Lower lobe of right lung (tissue), 2 donors: ENCODE data around the gene TGM6. TPM values are rescaled to one million over a fixed set of nuclear protein-coding genes. Genes with fewer than 3 reads are reported as not detected.

ENCODE experiments used
- ATAC-seq, 2 donors: fragments of 200-7000 bp; cut with Tn5 transposase; one replicate each; pipeline ENCODE4 v1.9.1; 2020 to 2022; ENCODE audit warnings: mild to moderate bottlenecking in 2 of 2, moderate library complexity in 2 of 2
- DNase-seq: peaks from one replicate; pipeline ENCODE4 v3.0.0-alpha.2; 2020
- H3K27ac ChIP-seq: fragments of 200-600 bp; one replicate; pipeline ENCODE4 v1.8.0; 2022
- H3K27me3 ChIP-seq: fragments of 200-600 bp; one replicate; pipeline ENCODE4 v1.8.0; 2022; ENCODE audit warnings: low read depth
- H3K36me3 ChIP-seq: fragments of 200-600 bp; one replicate; pipeline ENCODE4 v1.8.0; 2022; ENCODE audit warnings: mild to moderate bottlenecking
- H3K4me1 ChIP-seq: fragments of 200-600 bp; one replicate; pipeline ENCODE4 v1.8.0; 2022
- H3K4me3 ChIP-seq: fragments of 200-600 bp; one replicate; pipeline ENCODE4 v1.8.0; 2022; ENCODE audit warnings: mild to moderate bottlenecking
- H3K9me3 ChIP-seq: fragments of 200-600 bp; one replicate; pipeline ENCODE4 v1.8.0; 2022
- CTCF ChIP-seq: fragments of 200-600 bp; IDR thresholded peaks from one replicate; pipeline ENCODE4 v1.8.0; 2022; ENCODE audit warnings: antibody characterized with exemption, mild to moderate bottlenecking
- intact Hi-C: fragments of 100-400 bp; cut with DNase I; formaldehyde crosslinking; loops from one replicate; pipeline ENCODE4 v1.11.0; 2022
- total RNA-seq: library from RNA; stranded (reverse); fragmentation: NEBNext Ultra II Directional; extraction: Animal tissue kit (Norgen Biotek cat#: 25700); gene quantifications from one replicate; pipeline ENCODE4 v1.2.1, GENCODE V29; 2021
- donor health status: DM: no; HTN: yes; CAD: no; lungs with severe emphysema.

TGM6 gene
- total RNA-seq, 1 donor from 2014 or later: not detected

GRCh38 chr20:2397595-2398145 is 17.0 kb downstream of the TGM6 start:
- Histone ChIP-seq H3K9me3 (peaks cover 12% of the 10 kb centered on the region), H3K4me1 (no peaks in the 10 kb centered on the region), H3K27me3 (peaks cover 5% of the 10 kb centered on the region), H3K36me3 (no peaks in the 10 kb centered on the region), H3K27ac (no peak overlapping the region), H3K4me3 (no peak overlapping the region)
- no peak for ATAC-seq
- intact Hi-C loops: no loop called here
- DNase-seq: no peak
- TF ChIP-seq CTCF: no peak

GRCh38 chr20:2398449-2398848 is 17.7 kb downstream of the TGM6 start:
- no peak for DNase-seq
- H3K27me3 ChIP-seq: peaks cover 5% of the 10 kb centered on the region
- H3K36me3 ChIP-seq: no peaks in the 10 kb centered on the region
- ATAC-seq: no peak
- intact Hi-C loops: no loop called here
- TF ChIP-seq CTCF: no peak
- H3K9me3 ChIP-seq: peaks cover 12% of the 10 kb centered on the region
- H3K4me1 ChIP-seq: no peaks in the 10 kb centered on the region
- H3K27ac ChIP-seq: no peak overlapping the region
- H3K4me3 ChIP-seq: no peak overlapping the region

GRCh38 chr20:2399390-2399789 is 18.7 kb downstream of the TGM6 start:
- no peaks in the 10 kb centered on the region for H3K4me1 ChIP-seq
- H3K27ac ChIP-seq: no peak overlapping the region
- peaks cover 5% of the 10 kb centered on the region for H3K27me3 ChIP-seq
- no peak overlapping the region for H3K4me3 ChIP-seq
- DNase-seq (no peak), ATAC-seq (no peak)
- H3K9me3 ChIP-seq: peaks cover 15% of the 10 kb centered on the region
- no peak for TF ChIP-seq CTCF
- H3K36me3 ChIP-seq: no peaks in the 10 kb centered on the region
- intact Hi-C loops: no loop called here

GRCh38 chr20:2400290-2400689 is 19.6 kb downstream of the TGM6 start:
- TF ChIP-seq CTCF: no peak
- ATAC-seq: no peak
- H3K4me3 ChIP-seq: no peak overlapping the region
- no peaks in the 10 kb centered on the region for H3K4me1 ChIP-seq
- H3K27me3 ChIP-seq: peaks cover 5% of the 10 kb centered on the region
- H3K36me3 ChIP-seq: no peaks in the 10 kb centered on the region
- H3K27ac ChIP-seq: no peak overlapping the region
- intact Hi-C loops: no loop called here
- H3K9me3 ChIP-seq: peaks cover 24% of the 10 kb centered on the region
- DNase-seq: no peak

GRCh38 chr20:2401527-2401926 is 20.8 kb downstream of the TGM6 start:
- Histone ChIP-seq H3K27me3 (peaks cover 5% of the 10 kb centered on the region), H3K36me3 (no peaks in the 10 kb centered on the region), H3K4me3 (no peak overlapping the region), H3K27ac (no peak overlapping the region), H3K9me3 (peaks cover 25% of the 10 kb centered on the region), H3K4me1 (no peaks in the 10 kb centered on the region)
- ATAC-seq (no peak), DNase-seq (no peak)
- no peak for TF ChIP-seq CTCF
- intact Hi-C loops: no loop called here
